NCI-H2029 treated with DMSO at 0.1 percent for 48 hours (cell line): ENCODE results near the gene OR2T1.
"Not testable (repeated sequence)": the region's sequence is repeated elsewhere in the genome, so short reads cannot be mapped to it uniquely, and the experiment has no call there.

Experiments used
- DNase-seq: peaks from one replicate; lab custom pipeline; 2025; lab: John Stamatoyannopoulos, UW

Gene OR2T1

DNA sequence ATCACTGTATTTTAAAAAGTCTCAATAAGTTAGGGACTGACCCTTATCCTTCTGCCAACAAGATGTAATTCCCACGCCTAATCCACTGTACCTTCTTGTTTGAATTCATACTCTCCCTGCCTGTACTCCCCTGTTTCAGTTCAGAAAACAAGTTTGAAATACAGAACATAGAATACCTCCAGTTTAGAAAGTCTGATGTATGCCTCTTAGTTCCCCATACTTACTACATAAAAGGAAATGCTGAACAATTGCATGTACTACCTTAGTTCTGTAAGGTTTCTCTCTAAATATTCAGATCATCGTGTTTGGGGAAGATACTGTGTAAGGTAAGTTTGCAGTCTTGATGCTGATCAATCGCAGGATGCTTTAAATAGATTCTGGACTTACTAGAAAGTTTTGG lies 33.5 kb downstream of the OR2T1 start:
- DNase-seq: not testable (repeated sequence)

DNA sequence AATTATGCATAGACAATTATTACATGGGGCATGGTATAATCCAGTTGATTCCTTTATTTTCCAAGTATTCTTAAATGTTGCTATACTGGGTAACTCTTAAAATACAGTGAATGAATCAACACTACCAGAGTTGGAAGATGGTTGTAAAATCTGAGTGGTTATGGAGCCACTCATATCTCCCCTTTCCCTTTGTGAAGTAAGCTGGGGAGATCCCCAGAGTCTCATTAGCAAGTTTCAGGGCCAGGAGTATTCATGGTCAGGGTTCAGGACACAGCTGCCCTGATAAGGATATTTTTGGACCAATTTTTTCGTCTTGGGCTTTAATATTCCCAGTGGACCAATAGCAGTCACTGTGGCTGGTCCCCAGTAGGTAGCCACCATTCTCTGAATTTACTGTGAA lies 35.8 kb downstream of the OR2T1 start:
- not testable (repeated sequence) for DNase-seq

DNA sequence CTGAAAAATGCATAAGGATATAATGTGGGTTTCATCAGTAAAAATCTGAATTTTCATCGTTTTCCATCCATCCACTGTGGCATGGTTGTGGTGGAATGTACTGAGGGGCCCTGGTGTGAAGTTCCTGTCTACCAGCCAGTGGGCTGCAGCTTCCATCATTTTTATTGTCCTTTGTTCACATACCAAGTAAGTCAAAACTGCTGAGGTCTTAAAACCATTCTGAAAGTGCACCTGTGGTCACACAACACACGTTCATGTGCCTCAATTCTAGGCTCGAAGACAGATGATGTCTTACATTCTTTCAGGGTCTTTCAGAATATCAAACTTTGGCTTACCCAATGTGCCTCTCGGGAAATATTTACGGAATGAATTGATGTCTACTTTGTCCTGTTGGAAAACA lies 36.4 kb downstream of the OR2T1 start:
- not testable (repeated sequence) for DNase-seq

DNA sequence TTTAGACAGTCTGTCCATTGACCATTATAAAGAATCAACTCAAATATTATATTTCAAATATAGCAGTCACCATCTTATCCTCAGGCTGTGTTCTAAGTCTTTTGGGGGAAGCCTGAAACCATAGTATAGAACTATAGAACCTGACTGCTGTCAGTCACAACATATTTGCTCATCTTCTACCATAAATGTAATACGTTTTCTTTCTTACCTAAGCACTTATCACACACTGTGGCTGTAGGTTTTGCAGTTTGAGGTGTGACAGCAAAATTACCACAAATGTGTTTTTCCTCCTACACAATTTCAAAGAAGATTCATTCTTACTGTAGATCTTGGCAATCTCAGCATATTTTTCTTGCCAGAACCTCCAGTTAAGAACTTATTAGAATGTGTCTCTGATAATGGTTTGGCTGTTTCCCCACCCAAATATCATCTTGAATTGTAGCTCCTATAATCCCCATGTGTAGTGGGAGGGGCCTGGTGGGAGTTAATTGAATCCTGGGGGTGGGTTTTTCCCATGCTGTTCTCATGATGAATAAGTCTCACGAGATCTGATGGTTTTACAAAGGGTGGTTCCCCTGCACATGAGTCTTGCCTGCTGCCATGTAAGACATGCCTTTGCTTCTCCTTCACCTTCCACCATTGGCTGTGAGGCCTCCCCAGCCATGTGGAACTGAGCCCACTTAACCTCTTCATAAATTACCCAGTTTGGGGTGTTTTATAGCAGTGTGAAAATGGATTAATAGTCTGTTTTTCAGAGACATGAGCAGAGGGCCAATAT lies 39.8 kb downstream of the OR2T1 start:
- DNase-seq: not testable (repeated sequence)

DNA sequence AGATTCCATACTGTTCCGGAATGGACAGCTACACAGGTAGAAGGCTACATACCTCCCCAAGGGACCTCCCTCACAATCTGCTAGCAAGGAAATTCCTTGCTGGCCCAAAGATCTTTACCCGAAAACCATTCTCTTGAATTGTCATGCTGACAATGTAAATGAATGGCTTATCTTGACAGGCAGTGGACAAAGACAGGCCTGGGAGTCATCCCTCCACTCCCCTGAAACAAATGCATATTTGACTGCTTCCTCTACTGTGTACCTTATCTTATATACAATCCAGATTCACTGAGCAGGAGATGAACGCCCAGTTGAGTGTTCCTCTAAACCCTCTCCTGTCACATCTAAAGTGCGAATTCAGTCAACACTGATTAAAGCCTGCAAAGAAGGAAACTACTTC lies 41.8 kb downstream of the OR2T1 start:
- not testable (repeated sequence) for DNase-seq

DNA sequence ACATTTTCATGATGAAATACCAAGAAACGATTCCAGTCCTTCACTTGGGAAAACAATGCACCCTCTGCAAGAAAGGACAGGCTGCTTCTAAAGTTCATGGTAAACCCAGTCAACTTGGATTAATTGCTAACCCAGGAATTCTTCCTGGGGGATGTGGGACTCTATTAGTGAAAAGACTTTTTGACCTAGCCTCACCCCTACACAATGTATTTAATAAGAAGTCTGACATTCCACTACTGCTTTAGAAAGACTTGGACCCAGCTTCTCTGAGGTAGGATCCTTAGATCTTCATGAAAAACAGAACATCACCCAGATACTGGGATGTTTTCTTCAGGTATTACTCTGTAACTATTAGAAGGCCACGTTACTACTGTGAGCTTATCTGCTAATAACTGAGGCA lies 42.6 kb downstream of the OR2T1 start, which contains the start of gene OR2T2:
TSS of gene OR2T2 (plus strand) at position 239 of the 400 bp plus-strand sequence. CDS start 7,161 bp downstream, outside the sequence.
- DNase-seq: not testable (repeated sequence)

DNA sequence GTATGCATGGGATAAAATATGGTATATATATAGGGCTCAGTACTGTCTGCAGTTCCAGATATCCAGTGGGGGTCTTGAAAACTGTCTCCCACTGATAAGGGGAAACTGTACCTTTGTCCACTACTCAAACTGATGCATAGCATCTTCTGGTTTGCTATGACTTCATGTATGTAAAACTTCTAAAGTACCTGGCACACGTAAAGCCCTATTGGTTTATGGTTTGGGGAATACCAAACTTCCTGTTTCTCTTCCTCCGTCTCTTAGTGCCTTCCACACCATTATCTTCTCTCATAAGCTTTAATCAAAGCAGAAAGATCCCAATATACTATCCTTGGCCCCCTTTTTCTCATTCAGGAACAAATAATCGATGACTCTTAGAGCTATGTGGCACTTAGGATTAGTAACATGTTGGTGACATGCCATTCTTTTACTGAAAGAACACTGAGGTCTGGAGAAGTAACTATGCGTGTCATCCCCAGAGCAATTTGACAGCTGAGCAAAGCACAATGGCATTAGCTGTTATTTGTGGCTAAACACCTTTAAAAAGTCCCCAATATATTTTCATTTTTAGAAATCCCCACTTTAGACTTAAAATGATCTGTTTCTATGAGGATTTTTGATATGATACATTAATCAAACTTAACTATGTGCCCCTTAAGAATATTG lies 45.7 kb downstream of the OR2T1 start:
- not testable (repeated sequence) for DNase-seq

DNA sequence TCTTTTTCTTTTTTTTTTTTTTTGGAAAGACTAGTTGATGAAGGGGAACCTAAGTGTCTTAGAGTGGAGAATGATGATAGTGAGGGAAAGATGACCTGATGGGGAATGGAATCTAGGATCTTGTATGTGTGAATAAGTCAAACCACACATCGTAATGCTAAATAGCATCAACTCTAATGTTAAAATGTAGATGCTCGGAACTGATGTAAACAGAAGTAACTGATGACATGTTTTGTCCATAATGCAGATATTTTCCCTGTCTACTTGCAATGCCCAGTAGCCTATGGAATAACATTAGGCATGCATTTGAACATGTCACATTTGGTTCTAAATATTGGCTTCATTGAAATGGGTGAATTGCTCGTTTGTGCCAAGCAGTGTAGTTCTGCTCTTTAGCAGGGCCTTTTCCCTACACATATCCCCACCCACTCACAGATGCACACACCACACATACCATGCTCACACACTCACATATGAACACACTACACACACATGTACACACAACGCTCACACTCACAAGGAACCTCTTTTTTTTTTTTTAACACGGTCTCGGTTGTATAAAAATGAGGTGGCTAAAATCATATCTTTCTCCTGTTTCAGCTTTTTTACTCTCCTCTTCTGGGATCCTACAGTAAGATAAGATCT lies 47.1 kb downstream of the OR2T1 start:
- DNase-seq: not testable (repeated sequence)

DNA sequence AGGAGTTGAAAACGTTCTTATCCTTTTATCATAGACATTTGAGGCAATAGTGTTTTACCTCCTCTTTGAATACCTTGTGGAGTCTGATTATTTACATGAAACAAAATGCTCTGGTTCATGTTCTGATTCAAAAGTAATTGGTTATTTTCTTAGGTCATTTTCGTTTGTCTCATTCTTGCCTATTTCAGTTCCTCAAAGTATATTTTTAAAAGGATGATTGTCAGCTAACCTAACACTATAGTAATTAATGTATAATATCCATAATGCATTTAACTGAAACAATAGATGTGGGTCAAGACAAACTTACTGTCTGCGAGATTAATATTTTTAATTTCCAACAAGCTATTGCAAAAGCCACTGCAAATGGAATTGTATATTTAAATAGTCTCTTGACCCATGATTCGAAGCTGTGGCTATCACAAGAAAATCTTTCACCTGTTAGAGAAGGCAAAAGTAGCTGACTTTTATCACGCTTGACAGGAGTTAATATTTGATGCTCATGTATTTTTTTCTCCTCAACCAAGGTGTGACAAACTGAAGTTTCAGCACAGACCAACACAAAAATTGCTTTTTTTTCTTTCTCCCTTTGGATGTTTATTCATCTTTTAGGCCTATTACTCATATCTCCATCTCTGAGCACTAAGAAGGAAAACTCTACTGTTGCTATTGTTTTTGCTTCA lies 47.8 kb downstream of the OR2T1 start:
- DNase-seq: not testable (repeated sequence)

DNA sequence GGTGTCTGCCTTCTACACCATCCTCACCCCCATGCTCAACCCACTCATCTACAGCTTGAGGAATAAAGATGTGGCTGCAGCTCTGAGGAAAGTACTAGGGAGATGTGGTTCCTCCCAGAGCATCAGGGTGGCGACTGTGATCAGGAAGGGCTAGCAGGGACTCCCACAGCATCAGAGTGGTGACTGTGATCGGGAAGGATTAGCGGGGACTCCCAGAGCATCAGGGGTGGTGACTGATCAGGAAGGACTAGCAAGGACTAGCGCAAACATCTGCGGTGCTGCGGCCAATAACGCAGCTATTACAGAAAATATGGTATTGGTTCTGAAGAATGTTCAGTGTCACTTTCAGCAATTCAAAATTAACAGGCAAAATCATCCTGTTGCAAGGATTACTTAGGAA lies 50.8 kb downstream of the OR2T1 start:
- DNase-seq: not testable (repeated sequence)

DNA sequence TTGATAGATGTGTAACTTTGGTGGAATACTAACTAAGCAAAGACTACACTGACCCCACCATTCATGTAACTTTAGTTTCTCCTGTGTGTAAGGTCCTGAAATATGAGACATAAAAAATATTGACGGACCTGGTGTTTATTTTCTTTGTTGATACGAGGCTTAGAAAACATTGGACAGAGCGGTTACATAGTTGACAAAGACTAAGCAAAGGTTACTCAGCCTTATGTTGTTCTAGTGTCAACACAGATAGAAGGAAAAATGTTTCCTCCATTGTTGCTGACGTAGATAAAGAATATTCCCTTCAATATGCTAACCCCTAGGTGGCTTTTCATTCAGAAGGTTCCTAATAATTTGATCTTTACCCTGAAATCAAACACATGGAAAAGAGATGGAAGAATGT lies 52.2 kb downstream of the OR2T1 start:
- DNase-seq: not testable (repeated sequence)

DNA sequence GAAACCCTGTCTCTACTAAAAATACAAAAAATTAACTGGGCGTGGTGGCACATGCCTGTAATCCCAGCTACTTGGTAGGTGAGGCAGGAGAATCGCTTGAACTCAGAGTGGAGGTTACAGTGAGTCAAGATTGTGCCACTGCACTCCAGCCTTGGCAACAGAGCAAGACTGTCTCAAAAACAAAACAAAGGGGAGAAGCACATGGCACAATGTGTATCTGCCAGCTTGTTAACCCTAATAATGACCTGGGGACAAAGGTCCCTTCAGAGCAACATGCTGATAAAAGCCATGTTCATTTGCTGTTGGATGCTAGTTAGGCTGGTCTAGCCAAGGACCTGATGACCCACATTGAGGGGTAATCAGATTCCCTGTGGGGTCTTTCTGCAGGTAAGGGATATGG lies 53.8 kb downstream of the OR2T1 start:
- DNase-seq: not testable (repeated sequence)
